HCT116 (cell line): ENCODE measurements around the gene COL19A1.

ENCODE experiments used
- TCF7L2 ChIP-seq: IDR thresholded peaks from 2 replicates; pipeline ENCODE4 v1.7.0; 2011; ENCODE audit warnings: borderline replicate concordance, inconsistent platforms; ENCODE audit not compliant: insufficient read depth, insufficient read length; ENCODE audit errors: extremely low read depth
- YY1 ChIP-seq: IDR thresholded peaks from 2 replicates; pipeline ENCODE4 v1.6.1; 2011; ENCODE audit warnings: low read length, low read depth, moderate library complexity, mild to moderate bottlenecking; ENCODE audit not compliant: insufficient replicate concordance; ENCODE audit errors: extremely low read depth
- TF ChIP-seq, protein P1 (sequence below), 3 experiments: fragments of 200-600 bp in 1 of 3; sonication (generic) in 1 of 3; IDR thresholded peaks in 2 of 3; conservative IDR thresholded peaks in 1 of 3; 2 replicates each; pipeline ENCODE4 v1.5.1; 2012 to 2017; ENCODE audit warnings: low read depth in 2 of 3, low read length in 2 of 3, antibody characterized with exemption in 1 of 3, borderline replicate concordance in 1 of 3, control low read depth in 1 of 3, mild to moderate bottlenecking in 1 of 3, mixed read lengths in 1 of 3, mixed run types in 1 of 3, moderate library complexity in 1 of 3; ENCODE audit not compliant: insufficient read depth in 1 of 3

DNA sequence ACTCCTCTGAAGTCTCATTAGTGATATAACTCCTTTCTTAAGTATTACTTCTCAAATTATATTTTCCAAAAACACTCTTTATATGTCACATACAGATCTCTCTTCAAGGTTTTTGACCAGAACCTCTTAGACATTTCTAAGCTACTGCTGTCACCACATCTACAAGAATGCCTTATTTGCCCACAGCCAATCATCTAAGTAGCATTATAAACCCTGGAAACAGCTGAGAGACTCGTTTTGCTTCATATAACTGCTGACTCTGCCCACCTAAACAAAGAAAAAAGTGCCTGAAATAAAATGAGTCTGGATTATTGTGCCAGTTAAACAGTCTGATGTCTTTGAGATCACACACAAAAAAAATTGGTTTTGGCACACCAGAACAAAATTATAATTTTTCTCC lies 270.6 kb downstream of the COL19A1 start:
- no peak for TF ChIP-seq YY1
- no peak for TF ChIP-seq TCF7L2
- TF ChIP-seq, protein P1, sequence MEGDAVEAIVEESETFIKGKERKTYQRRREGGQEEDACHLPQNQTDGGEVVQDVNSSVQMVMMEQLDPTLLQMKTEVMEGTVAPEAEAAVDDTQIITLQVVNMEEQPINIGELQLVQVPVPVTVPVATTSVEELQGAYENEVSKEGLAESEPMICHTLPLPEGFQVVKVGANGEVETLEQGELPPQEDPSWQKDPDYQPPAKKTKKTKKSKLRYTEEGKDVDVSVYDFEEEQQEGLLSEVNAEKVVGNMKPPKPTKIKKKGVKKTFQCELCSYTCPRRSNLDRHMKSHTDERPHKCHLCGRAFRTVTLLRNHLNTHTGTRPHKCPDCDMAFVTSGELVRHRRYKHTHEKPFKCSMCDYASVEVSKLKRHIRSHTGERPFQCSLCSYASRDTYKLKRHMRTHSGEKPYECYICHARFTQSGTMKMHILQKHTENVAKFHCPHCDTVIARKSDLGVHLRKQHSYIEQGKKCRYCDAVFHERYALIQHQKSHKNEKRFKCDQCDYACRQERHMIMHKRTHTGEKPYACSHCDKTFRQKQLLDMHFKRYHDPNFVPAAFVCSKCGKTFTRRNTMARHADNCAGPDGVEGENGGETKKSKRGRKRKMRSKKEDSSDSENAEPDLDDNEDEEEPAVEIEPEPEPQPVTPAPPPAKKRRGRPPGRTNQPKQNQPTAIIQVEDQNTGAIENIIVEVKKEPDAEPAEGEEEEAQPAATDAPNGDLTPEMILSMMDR (IDR thresholded peaks at IDR 0.05 in 2 of 3, conservative IDR thresholded peaks at IDR 0.05 in 1 of 3; ENCODE audit: borderline replicate concordance in 1 of 3, insufficient read depth in 1 of 3, low read depth in 2 of 3, low read length in 2 of 3), result no peak
